ENCODE data around the gene ADAM19.
A peak's percentile ranks its signal among the peaks of the same experiment; 100 is the strongest.

DNA sequence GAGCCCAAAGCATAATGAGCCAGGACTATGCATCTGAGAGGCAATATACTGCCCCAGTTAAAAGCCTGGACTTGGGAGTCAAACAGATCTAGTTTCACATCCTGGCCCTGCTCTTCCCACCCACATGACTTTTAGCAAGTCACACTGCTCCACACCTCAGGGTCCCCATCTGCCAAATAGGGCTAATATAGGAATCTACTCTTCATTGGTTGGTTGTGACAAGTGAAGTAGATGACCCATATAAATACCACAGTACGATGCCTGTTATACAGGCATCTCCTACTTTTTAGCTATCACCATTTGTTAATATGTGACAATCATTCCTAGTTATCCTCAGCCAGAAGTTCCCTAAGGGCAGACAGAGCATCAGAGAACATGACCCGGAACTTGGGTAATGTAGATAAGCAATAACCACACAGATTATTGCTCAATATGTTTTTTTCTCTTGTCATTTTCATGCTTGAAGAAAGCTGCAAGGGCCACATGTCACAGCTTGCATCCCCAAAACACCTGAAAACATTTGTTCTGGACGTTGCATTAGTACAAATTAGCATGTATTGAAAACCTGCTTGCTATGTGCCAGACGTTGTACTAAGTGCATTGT, 20.4 kb downstream of the ADAM19 start:
- TF ChIP-seq, protein P1, sequence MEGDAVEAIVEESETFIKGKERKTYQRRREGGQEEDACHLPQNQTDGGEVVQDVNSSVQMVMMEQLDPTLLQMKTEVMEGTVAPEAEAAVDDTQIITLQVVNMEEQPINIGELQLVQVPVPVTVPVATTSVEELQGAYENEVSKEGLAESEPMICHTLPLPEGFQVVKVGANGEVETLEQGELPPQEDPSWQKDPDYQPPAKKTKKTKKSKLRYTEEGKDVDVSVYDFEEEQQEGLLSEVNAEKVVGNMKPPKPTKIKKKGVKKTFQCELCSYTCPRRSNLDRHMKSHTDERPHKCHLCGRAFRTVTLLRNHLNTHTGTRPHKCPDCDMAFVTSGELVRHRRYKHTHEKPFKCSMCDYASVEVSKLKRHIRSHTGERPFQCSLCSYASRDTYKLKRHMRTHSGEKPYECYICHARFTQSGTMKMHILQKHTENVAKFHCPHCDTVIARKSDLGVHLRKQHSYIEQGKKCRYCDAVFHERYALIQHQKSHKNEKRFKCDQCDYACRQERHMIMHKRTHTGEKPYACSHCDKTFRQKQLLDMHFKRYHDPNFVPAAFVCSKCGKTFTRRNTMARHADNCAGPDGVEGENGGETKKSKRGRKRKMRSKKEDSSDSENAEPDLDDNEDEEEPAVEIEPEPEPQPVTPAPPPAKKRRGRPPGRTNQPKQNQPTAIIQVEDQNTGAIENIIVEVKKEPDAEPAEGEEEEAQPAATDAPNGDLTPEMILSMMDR (IDR thresholded peaks at IDR 0.05; ENCODE audit: low read depth, low read length): no peak
- TF ChIP-seq MYC (IDR thresholded peaks at IDR 0.05; ENCODE audit: low read depth, low read length) (0 out of 2 replicates have a peak, but pooled peaks have one; percentile 12), POLR2A (IDR thresholded peaks at IDR 0.05; ENCODE audit: extremely low read depth, insufficient read length) (no peak)
